GM19324 (cell line): Measurements from ENCODE around the gene GPR142.

ENCODE experiments used
- ATAC-seq: cut with Tn5 transposase; IDR thresholded peaks from one replicate; pipeline ENCODE4 v1.9.1; 2021; ENCODE audit warnings: mild to moderate bottlenecking, moderate library complexity; ENCODE audit not compliant: unreplicated experiment, low FRiP score

Gene GPR142

GRCh38 chr17:74343526-74344284 is 23.6 kb upstream of the GPR142 start:
- no peak for ATAC-seq

- no peak for ATAC-seq
These were observed 22.6 kb upstream of the GPR142 start for GRCh38 chr17:74344658-74345057.

- ATAC-seq: no peak
These were observed 21.7 kb upstream of the GPR142 start for GRCh38 chr17:74345433-74346241.

GRCh38 chr17:74347646-74348045 is 19.7 kb upstream of the GPR142 start:
- ATAC-seq: no peak

GRCh38 chr17:74349120-74349519 is 18.2 kb upstream of the GPR142 start:
- ATAC-seq: no peak

- no peak for ATAC-seq
These were observed 16.8 kb upstream of the GPR142 start for GRCh38 chr17:74350486-74350885.

GRCh38 chr17:74351552-74352210 is 15.6 kb upstream of the GPR142 start:
- no peak for ATAC-seq

- no peak for ATAC-seq
These were observed 13.8 kb upstream of the GPR142 start for GRCh38 chr17:74353446-74354060.

GRCh38 chr17:74354123-74354522 is 13.2 kb upstream of the GPR142 start:
- no peak for ATAC-seq

GRCh38 chr17:74354561-74354960 is 12.7 kb upstream of the GPR142 start:
- ATAC-seq: no peak

- no peak for ATAC-seq
These were observed 12.2 kb upstream of the GPR142 start for GRCh38 chr17:74355065-74355464.

GRCh38 chr17:74356646-74357465 is 10.4 kb upstream of the GPR142 start:
- no peak for ATAC-seq

GRCh38 chr17:74357466-74357809 is 9.9 kb upstream of the GPR142 start:
- no peak for ATAC-seq

GRCh38 chr17:74358697-74359096 is 8.6 kb upstream of the GPR142 start:
- ATAC-seq: no peak

- ATAC-seq: no peak
These were observed 7.4 kb upstream of the GPR142 start for GRCh38 chr17:74359916-74360315.

GRCh38 chr17:74360899-74361229 is 6.4 kb upstream of the GPR142 start:
- ATAC-seq: no peak

GRCh38 chr17:74361230-74362068 is 5.9 kb upstream of the GPR142 start, which contains the start of gene BTBD17:
Gene BTBD17, minus strand, starts transcription at chr17:74361868. Its CDS starts 49 bp downstream, at chr17:74361819.
- ATAC-seq: no peak

- no peak for ATAC-seq
These were observed 5.3 kb upstream of the GPR142 start for GRCh38 chr17:74362069-74362405.

- ATAC-seq: no peak
These were observed 4.4 kb upstream of the GPR142 start for GRCh38 chr17:74362810-74363498.
